ENCODE results near the gene LHX4.

Gene LHX4

DNA sequence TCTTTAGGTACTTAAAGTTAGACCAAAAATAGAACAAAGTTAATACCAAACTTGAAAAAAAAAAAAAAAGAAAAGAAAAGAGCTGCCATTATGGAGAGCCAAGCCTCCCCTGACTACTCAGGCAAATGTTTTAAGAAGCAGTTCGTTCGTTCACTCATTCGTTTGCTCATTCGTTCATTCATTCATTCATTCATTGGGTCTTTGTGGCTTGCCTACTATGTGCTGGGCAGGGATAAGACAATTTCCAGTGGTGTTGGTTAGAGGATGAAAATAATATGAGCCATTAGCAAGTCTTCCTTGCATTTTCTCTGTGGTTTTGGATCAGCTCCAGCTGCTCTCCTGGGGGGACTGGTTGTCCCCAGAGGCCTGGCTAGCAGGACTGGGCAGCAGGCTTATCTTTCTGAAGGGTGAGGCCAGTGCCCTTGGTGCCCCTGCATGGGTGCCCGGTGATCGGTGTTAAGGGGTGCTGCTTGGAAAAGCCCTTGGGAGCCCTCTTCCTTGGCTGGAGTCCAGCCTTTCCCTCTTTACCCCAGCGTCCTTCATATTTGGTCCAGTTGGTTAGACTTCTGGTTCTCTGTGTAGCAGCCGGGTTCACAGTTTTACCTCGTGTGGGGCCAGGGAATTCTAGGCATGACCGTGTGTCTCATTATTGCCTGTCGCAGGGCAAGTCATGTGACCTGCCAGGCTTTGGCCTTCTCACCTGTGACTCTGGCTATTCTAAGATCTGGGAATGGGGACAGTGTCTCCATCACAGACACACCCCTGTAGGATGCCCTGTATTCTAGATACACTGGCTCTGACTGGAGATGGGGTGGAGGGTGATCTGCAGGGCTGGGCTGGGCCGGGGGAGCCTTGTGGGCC lies 32.8 kb downstream of the LHX4 start:
- POLR2A ChIA-PET (ENCODE audit: low non-redundant PET), result no interaction called here
- CTCF ChIA-PET, result interaction anchor here (0.7 to 1.1 kb wide), 2 partner anchors 220 to 425 kb away, joined by 4 to 6 read pairs; no protein-coding TSS in a partner anchor
- no peak for DNase-seq (ENCODE audit: low spot score)
- TF ChIP-seq, protein P1, sequence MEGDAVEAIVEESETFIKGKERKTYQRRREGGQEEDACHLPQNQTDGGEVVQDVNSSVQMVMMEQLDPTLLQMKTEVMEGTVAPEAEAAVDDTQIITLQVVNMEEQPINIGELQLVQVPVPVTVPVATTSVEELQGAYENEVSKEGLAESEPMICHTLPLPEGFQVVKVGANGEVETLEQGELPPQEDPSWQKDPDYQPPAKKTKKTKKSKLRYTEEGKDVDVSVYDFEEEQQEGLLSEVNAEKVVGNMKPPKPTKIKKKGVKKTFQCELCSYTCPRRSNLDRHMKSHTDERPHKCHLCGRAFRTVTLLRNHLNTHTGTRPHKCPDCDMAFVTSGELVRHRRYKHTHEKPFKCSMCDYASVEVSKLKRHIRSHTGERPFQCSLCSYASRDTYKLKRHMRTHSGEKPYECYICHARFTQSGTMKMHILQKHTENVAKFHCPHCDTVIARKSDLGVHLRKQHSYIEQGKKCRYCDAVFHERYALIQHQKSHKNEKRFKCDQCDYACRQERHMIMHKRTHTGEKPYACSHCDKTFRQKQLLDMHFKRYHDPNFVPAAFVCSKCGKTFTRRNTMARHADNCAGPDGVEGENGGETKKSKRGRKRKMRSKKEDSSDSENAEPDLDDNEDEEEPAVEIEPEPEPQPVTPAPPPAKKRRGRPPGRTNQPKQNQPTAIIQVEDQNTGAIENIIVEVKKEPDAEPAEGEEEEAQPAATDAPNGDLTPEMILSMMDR (conservative IDR thresholded peaks at IDR 0.05; ENCODE audit: low read depth), result no peak
- H3K27ac ChIP-seq, result no peak overlapping the region

DNA sequence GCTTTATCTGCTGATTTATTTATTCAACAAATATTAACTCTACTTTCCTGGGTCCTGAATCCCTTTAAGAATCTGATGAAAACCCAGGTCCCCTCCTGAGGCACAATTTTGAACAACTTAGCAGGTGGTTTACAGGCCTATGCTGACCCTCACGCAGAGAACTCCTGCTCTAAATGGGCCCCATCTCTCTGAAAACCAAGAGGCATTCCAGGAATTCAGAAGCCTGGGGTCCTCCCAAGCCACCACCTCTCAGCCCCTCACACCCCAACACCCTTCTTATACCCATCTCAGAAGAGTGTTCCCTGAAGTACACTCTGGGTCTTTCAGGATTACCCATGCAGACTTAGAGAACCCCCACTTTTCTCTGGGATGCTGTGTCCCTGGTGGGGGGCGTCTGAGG lies 34.5 kb downstream of the LHX4 start:
- POLR2A ChIA-PET (ENCODE audit: low non-redundant PET), result no interaction called here
- TF ChIP-seq, protein P1 (conservative IDR thresholded peaks at IDR 0.05; ENCODE audit: low read depth), result no peak
- DNase-seq (ENCODE audit: low spot score), result no peak
- H3K27ac ChIP-seq, result no peak overlapping the region
- CTCF ChIA-PET, result no interaction called here

DNA sequence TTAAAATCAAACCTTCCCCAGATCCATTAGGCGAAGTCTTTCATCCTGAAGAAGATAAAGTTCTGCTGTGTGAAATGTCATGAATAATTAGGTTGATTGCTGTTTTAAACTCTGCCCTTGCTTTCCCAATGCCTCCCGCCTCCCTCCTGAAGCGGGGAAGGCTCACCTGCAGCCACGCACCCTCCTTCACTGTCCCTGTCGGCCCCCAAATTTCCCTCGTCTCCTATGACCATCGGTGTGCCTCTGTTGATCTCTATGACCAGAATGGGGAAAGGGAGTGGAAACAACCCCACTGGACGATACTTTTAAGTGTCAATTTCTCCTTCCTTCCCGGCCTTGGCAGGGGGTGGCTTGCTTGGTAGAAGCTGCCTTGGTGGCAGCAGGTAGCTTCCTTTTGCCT lies 35.1 kb downstream of the LHX4 start:
- POLR2A ChIA-PET (ENCODE audit: low non-redundant PET), result no interaction called here
- H3K27ac ChIP-seq, result no peak overlapping the region
- no peak for DNase-seq (ENCODE audit: low spot score)
- TF ChIP-seq, protein P1 (conservative IDR thresholded peaks at IDR 0.05; ENCODE audit: low read depth), result no peak
- CTCF ChIA-PET, result no interaction called here

DNA sequence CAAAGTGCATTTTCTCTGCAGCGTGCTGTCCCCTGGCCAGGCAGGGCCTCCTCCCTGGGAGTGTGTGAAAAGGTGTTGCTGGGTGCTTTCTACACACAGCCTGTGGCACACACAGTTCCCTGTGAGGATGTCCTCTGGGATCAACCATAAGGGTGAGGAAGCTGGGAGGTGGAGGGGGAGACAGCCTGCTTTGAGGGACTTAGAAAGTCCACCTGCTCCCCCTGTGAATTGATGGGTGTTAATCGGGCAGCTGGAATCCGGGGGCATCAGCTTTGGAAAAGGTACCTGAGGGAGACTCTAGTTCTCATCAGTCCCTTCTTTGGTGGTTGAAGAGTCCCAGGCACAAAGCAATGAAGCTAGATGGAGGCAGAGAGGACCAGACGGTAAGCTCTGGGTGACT lies 35.8 kb downstream of the LHX4 start:
- H3K27ac ChIP-seq, result no peak overlapping the region
- POLR2A ChIA-PET (ENCODE audit: low non-redundant PET), result no interaction called here
- TF ChIP-seq, protein P1 (conservative IDR thresholded peaks at IDR 0.05; ENCODE audit: low read depth), result no peak
- CTCF ChIA-PET, result interaction anchor here (1.2 kb wide), 1 partner anchor 150 kb away, joined by 3 read pairs; no protein-coding TSS in a partner anchor
- DNase-seq (ENCODE audit: low spot score), result no peak

DNA sequence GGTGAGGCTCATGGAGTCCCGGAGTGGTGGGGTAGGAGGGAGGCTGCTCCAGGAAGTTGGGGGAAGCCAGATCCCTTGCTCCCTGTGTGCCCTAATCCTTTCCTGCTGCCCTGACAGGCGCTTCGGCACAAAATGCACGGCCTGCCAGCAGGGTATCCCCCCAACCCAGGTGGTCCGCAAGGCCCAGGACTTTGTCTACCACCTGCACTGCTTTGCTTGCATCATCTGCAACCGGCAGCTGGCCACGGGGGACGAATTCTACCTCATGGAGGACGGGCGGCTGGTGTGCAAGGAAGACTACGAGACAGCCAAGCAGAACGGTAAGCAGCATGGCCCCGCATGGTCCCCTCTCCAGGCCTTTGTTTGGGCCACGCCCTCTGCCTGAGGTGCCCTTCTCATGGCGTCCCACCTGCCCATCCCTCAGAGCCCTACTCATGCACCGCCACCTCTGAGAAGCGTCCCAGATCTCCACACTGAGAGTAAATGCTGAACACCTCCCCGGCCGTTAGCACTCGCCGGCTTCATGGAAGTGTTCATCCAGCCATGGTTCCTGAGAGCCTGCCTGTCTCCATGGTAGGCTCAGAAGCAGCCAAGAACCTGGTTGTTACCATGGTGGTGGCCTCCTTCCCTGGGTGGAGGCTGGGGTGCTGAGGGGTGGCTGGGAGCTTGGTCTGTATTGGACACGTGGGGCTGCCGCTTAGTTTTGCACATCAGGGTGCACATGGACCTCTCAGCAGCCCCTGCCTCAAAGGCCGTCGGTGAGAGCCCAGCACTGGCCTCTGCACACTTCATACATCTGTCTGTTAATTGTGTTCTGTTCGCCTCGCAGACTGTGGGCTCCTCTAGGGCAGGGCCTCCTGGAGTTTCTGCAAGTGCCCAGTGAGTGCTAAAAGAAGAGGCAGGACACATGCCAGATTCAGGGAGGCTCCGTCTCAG lies 36.5 kb downstream of the LHX4 start:
- CTCF ChIA-PET, result interaction anchor here (0.6 to 1.2 kb wide), 3 partner anchors 88 to 1213 kb away, joined by 3 read pairs; no protein-coding TSS in a partner anchor
- TF ChIP-seq, protein P1 (conservative IDR thresholded peaks at IDR 0.05; ENCODE audit: low read depth), result no peak
- H3K27ac ChIP-seq, result no peak overlapping the region
- POLR2A ChIA-PET (ENCODE audit: low non-redundant PET), result no interaction called here
- DNase-seq (ENCODE audit: low spot score), result no peak

DNA sequence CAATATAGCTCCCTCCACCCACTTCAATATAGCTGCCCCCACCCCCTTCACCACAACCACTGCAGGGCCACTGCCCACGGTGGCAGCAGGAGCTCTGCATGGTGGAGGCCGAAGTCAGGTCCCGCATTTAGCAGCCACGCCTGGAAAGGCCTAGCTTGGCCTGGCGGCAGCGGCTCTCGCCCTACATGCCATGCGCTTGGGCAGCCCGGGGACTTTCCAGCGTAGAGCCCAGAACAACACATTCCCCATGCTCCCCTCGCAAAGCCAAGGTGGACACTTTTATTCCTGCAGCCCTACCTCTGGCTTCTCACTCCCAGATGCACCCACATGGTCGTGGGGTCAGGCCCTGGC lies 37.1 kb downstream of the LHX4 start:
- TF ChIP-seq, protein P1 (conservative IDR thresholded peaks at IDR 0.05; ENCODE audit: low read depth), result no peak
- no peak for DNase-seq (ENCODE audit: low spot score)
- H3K27ac ChIP-seq, result no peak overlapping the region
- ChIA-PET CTCF (interaction anchor here (0.6 to 1.2 kb wide), 3 partner anchors 88 to 1213 kb away, joined by 3 read pairs; no protein-coding TSS in a partner anchor), POLR2A (ENCODE audit: low non-redundant PET) (no interaction called here)

Data from RWPE1 (cell line).